Embryonic facial prominence (tissue), 1 donor: ENCODE results near the gene TNC.
A peak's percentile ranks its signal among the peaks of the same experiment; 100 is the strongest.

Experiments used
- DNase-seq: peaks from one replicate; pipeline ENCODE4 v3.0.0-alpha.2; 2016; ENCODE audit errors: extremely low spot score

TNC gene

DNA sequence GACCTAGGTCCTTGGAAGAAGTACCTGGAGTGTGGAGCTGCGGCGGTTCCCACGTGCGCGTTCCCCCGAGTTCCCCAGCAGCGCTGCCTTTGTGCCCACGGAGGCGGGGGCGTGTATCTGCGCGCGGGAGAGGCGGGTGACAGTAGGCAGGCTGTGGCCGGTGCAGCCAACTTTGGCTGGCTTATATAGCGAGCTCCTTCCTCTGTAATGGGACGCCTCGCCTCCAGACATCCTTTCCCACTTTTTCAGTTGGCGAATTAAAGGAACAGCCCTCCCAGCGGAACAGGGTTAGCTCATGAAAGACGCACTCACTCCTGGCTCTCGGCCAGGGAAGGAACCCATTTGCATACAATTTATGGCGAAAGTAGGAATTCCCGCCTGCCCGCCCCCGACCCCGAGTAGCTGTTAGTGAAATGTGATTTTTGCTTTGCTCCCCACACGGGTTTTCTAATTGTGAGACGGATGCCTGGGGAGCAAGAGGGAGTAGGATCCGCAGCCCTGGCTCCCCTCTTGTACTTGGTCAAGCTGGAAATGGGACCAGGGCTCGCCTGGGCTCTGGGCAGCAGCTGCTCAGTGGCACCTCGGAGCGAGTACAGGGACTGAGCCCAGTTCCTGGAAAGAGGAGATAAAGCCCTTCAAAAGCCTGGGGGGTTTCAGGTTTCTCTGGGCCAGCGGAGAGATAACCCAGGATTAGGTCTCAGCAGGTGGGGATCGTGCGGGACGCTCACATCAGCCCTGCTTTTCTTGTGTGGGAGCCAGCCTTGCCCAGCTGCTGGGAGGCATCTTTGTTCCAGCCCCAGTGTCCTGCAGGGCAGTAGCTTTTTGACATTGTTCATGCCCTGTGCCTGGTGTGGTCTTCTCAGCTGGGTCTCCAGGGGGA, at the start of gene TNC:
TNC (minus strand) TSS at position 159 of the 880 bp plus-strand sequence. CDS start 27,139 bp downstream, outside the sequence.
- DNase-seq: peak; percentile 79

DNA sequence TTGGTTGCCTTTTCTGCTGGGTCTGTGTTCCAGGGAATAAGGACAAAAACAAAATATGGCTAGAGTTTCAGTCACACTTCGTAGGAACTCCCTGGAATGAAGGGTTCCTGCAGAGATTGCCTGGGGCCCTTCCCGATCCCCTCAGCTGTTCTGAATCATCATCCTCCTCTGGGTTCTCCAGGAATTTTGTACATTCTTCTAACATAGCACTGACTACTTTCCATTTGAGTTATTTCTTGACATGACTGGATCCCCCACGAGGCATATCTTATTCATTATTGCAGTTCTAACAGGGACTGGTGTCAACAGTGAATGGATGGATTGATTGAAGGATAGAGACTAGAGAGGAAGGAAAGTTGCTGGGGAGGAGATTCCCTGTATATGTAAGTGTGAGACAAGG, 49.2 kb upstream of the TNC start:
- no peak for DNase-seq

GRCh38 chr9:115165233-115165632, 47.3 kb upstream of the TNC start:
- DNase-seq: no peak

DNA sequence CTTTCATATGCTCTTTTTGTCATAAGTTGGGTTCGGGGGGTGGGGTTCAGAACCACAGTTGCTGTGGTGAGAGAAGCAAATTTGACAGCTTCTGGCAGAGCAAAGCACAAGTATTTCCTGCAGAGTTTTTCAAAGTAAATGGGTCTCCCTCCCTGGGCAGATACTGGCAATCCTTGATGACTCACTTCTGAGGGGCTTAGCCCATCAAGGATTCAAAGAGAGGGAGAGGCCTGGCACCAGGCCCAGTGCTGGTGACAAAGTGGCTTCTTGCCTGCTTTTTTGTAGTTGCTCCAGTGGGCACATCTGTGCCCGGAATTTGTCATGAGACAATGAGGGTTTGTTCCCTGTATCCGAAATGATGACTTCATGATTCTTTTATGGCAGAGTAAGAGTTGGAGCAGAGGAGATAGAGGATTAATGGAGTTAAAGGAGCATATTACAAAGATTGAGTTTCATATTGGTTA, 46.6 kb upstream of the TNC start:
- DNase-seq: no peak

GRCh38 chr9:115162946-115163345, 45.0 kb upstream of the TNC start:
- DNase-seq: no peak

DNA sequence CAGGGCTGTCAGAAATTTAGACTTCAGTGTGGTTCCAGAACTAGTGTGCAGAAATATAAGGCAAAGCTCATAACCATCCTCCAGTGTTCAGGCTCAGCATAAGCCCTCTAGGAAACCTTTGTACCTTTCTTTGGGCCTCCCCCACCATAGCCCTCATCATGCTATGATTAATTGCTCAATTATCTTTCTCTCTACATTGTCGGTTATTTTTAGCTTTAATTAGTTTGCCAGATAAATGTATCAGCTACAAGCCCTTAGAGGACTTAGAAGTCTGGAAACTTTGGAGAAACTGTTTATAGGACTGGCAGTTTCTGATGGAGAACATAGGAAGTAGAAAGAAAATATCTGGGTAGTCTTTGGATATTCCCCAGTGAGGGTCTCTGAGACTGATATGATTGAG, 43.5 kb upstream of the TNC start:
- no peak for DNase-seq

GRCh38 chr9:115158661-115159481, 40.9 kb upstream of the TNC start:
- DNase-seq: no peak

- no peak for DNase-seq
These were observed 39.3 kb upstream of the TNC start for GRCh38 chr9:115157245-115157674.

- DNase-seq: no peak
These were observed 37.1 kb upstream of the TNC start for GRCh38 chr9:115155037-115155436.

DNA sequence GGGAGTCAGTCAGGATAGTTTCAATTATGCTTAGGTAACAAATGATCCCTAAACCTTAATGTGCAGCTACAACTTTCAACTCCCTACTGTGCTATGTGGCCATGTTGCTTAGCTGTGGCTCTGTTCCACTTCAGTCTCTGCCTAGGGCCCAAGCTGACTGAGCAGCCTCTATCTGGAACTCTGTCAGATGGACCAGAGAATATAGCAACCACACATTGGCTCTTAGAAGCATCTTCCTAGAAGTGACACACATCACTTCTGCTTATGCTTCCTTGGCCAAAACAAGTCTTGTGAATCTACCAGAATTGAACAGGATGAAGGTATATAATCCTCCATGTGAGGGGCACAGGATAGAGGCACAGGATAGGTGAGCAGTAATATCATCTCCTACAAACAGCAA, 36.7 kb upstream of the TNC start:
- DNase-seq: no peak

GRCh38 chr9:115152281-115152820, 34.4 kb upstream of the TNC start:
- no peak for DNase-seq

GRCh38 chr9:115148721-115149120, 30.8 kb upstream of the TNC start:
- no peak for DNase-seq

GRCh38 chr9:115146581-115147021, 28.6 kb upstream of the TNC start:
- DNase-seq: no peak

DNA sequence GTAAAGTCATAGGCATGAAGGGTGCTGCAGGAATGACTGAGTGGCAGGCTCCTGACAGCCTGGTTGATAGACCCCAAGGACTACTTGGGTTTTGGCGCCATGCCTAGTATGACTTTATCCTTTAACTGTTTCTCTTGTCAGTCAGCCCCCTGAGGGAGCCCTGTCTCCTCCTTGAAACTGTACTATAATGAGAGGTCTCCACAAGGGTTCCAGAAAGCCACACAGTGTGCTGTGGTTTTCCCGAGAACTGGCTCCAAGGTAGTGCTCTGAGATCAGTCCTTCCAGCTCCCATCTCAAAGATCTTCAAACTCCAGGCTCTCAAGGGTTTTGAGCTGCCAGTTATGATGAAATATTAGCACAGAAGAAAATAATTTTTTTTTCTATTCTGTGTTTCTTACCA, 26.7 kb upstream of the TNC start:
- DNase-seq: no peak

- DNase-seq: no peak
These were observed 25.7 kb upstream of the TNC start for GRCh38 chr9:115143689-115144088.

DNA sequence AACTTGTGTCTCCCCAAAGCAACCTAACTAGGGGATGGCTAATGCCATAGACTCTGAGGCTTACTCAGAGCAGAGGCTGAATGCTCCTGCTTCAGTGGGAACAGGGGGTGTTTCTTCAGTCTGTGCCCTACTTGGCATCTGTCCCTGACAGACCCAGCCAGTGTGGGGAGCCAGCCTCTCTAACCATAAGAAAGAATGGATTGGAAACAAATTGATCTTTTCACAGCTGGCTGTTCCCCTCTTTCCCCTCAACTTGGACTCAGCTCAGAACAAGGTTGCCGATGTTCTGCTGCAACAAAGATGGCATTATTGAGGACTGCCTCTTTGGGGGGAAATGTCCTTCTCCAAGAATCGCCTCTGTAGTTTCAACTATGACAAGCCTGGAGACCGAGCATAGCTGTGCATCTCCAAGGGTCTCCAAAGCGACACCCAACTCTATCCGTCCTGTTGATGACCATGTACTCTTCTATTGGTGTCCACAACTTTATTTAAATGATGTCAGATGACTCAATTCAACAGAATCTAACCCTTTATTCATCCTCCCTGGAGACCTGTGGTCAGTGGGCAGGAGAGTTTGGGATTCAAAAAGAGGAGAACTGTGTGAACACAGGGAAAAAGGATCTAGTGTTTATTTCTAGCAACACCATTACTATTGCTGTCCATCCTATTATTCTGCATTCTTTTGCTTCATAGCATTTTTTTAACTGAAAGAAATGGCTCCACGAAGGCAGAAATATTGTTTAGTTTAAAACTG, 24.7 kb upstream of the TNC start:
- no peak for DNase-seq

DNA sequence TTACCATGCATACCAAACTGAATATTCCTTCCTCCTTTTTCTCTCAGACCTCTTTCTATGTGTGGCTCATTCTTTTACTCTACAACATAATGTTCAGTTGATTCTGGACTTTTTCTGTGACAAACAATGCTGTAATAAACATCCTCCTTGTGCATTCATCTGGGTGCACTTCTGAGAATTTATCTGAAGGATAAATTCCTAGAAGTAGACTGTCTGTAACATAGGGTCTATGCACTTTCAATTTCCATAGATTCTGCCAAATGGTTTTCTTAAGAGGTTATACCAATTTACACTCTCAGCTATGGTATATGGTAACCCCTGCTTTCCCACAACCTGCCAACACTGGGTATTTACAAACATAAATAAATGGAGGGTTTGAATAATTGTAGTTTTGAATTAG, 24.1 kb upstream of the TNC start:
- DNase-seq: no peak

GRCh38 chr9:115141612-115142011, 23.7 kb upstream of the TNC start:
- no peak for DNase-seq

DNA sequence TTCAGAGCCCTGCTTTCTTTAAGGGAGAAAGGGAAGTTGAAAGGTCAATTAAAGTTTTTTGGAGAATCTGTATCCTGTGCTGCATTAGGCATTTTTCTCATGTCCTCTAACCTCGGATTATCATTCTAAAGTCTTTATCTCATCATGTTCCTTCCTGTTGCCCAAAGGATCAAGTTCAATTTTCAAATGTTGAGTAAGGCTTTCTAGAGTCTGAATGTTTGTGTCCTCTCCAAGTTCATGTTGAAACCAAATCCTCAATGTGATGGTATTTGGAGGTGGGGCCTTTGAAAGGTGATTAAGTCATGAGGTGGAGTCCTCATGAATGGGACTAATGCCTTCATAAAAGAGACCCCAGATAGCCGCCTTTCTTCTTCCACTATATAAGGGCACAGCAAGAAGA, 20.2 kb upstream of the TNC start:
- no peak for DNase-seq

- no peak for DNase-seq
These were observed 19.6 kb upstream of the TNC start for GRCh38 chr9:115137526-115137925.
